ENCODE results near the gene PSD. TPM values are rescaled to one million over a fixed set of nuclear protein-coding genes. Genes with fewer than 3 reads are reported as not detected.

The PSD gene
- total RNA-seq, 1 experiment from 2014 or later, result 2.4 TPM

- TF ChIP-seq POLR2AphosphoS5 (IDR thresholded peaks at IDR 0.05; ENCODE audit: low read depth, low read length), result no peak
- Histone ChIP-seq H3K9me3 (ENCODE audit: control insufficient read depth, insufficient read depth, low read depth, low read length) (no peaks in the 10 kb centered on the region), H3K27me3 (ENCODE audit: control insufficient read depth, insufficient read depth, low read length) (no peaks in the 10 kb centered on the region), H3K4me1 (ENCODE audit: control insufficient read depth, insufficient read depth, low read length) (peaks cover 14% of the 10 kb centered on the region), H3K27ac (ENCODE audit: low read length) (peak overlapping the region; percentile 97), H3K4me3 (ENCODE audit: low read depth in 2 of 2, low read length in 2 of 2) (peak overlapping the region; percentile 88 to 98), H3K36me3 (ENCODE audit: control insufficient read depth, insufficient read depth, low read length) (no peaks in the 10 kb centered on the region; the same call in 1 of the 2 replicates)
- intact Hi-C loops (cut with micrococcal nuclease; ENCODE audit: unreplicated experiment), result loop anchor here (5.0 kb wide), 1 partner anchor 46 kb away; no protein-coding TSS in a partner anchor
- ATAC-seq (peak; percentile 31), DNase-seq (ENCODE audit: low read depth, low spot score) (no peak)
- no TSS peak for BruUV-seq (replicated peaks)
- in situ Hi-C loops (cut with HindIII; ENCODE audit: low pct_unique_long_range_greater_than_20kb, low sequenced_read_pairs), result no loop called here
- CTCF ChIA-PET, result interaction anchor here (1.0 to 1.4 kb wide), 2 partner anchors 9 to 79 kb away, joined by 4 to 7 read pairs; no protein-coding TSS in a partner anchor
- POLR2A ChIA-PET, result no interaction called here
Measured at GRCh38 chr10:102431452-102432124, 13.0 kb upstream of the PSD start.

GRCh38 chr10:102429468-102429867 is 10.9 kb upstream of the PSD start:
- CTCF ChIA-PET, result no interaction called here

More at GRCh38 chr10:102429468-102429867, 10.9 kb upstream of the PSD start:
- intact Hi-C loops (cut with micrococcal nuclease; ENCODE audit: unreplicated experiment) (no loop called here), in situ Hi-C loops (cut with HindIII; ENCODE audit: low pct_unique_long_range_greater_than_20kb, low sequenced_read_pairs) (no loop called here)
- Histone ChIP-seq H3K36me3 (ENCODE audit: control insufficient read depth, insufficient read depth, low read length) (no peaks in the 10 kb centered on the region; the same call in 1 of the 2 replicates), H3K9me3 (ENCODE audit: control insufficient read depth, insufficient read depth, low read depth, low read length) (no peaks in the 10 kb centered on the region), H3K27ac (ENCODE audit: low read length) (no peak overlapping the region), H3K4me1 (ENCODE audit: control insufficient read depth, insufficient read depth, low read length) (0 out of 2 replicates have a peak, but pooled peaks cover 5% of the 10 kb centered on the region), H3K27me3 (ENCODE audit: control insufficient read depth, insufficient read depth, low read length) (no peaks in the 10 kb centered on the region), H3K4me3 (ENCODE audit: low read depth in 2 of 2, low read length in 2 of 2) (no peak overlapping the region)
- DNase-seq (ENCODE audit: low read depth, low spot score) (no peak), ATAC-seq (no peak)
- BruUV-seq (replicated peaks), result no TSS peak
- POLR2A ChIA-PET, result no interaction called here
- TF ChIP-seq TCF7L2 (IDR thresholded peaks at IDR 0.05; ENCODE audit: low read depth, low read length) (no peak), SIN3A (IDR thresholded peaks at IDR 0.05; ENCODE audit: borderline replicate concordance, insufficient read depth, low read depth, low read length) (no peak), REST (IDR thresholded peaks at IDR 0.05; ENCODE audit: insufficient read depth in 1 of 2, low read depth in 2 of 2, low read length in 1 of 2) (no peak), CTCF (IDR thresholded peaks at IDR 0.05) (no peak)

Data from Panc1 (cell line).